ENCODE measurements around the gene CHN2.

DNA sequence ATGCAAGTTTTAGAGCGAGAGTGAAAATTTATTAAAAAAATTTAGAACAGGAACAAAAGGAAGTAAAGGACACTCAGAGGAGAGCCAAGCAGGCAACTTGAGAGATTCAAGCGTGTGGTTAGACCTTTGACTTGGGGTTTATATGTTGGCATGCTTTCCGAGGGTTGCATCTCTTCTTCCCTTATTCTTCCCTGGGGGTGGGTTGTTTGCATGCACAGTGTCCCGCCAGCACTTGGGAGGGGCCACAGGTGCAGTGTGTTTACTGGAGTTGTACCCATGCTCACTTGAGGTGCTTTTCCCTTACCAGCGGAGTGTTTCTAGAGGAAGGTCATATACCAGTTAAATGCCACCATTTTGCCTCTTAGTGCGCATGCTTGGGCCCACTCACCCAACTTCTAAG lies 96.3 kb downstream of the CHN2 start:
- TF ChIP-seq ESRRA (IDR thresholded peaks at IDR 0.05; ENCODE audit: borderline replicate concordance, low read length) = no peak
- TF ChIP-seq EP300 (IDR thresholded peaks at IDR 0.05) = no peak
- TF ChIP-seq, protein P1, sequence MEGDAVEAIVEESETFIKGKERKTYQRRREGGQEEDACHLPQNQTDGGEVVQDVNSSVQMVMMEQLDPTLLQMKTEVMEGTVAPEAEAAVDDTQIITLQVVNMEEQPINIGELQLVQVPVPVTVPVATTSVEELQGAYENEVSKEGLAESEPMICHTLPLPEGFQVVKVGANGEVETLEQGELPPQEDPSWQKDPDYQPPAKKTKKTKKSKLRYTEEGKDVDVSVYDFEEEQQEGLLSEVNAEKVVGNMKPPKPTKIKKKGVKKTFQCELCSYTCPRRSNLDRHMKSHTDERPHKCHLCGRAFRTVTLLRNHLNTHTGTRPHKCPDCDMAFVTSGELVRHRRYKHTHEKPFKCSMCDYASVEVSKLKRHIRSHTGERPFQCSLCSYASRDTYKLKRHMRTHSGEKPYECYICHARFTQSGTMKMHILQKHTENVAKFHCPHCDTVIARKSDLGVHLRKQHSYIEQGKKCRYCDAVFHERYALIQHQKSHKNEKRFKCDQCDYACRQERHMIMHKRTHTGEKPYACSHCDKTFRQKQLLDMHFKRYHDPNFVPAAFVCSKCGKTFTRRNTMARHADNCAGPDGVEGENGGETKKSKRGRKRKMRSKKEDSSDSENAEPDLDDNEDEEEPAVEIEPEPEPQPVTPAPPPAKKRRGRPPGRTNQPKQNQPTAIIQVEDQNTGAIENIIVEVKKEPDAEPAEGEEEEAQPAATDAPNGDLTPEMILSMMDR (IDR thresholded peaks at IDR 0.05) = no peak
- TF ChIP-seq SMC3 (IDR thresholded peaks at IDR 0.05) = no peak

All from A549 (cell line).